ENCODE data around the gene IQCH. TPM values are rescaled to one million over a fixed set of nuclear protein-coding genes. Genes with fewer than 3 reads are reported as not detected.
A peak's percentile ranks its signal among the peaks of the same experiment; 100 is the strongest.
"Not testable (repeated sequence)": the region's sequence is repeated elsewhere in the genome, so short reads cannot be mapped to it uniquely, and the experiment has no call there.

Gene IQCH
- total RNA-seq, 1 experiment from 2014 or later, result 2.7 TPM

DNA sequence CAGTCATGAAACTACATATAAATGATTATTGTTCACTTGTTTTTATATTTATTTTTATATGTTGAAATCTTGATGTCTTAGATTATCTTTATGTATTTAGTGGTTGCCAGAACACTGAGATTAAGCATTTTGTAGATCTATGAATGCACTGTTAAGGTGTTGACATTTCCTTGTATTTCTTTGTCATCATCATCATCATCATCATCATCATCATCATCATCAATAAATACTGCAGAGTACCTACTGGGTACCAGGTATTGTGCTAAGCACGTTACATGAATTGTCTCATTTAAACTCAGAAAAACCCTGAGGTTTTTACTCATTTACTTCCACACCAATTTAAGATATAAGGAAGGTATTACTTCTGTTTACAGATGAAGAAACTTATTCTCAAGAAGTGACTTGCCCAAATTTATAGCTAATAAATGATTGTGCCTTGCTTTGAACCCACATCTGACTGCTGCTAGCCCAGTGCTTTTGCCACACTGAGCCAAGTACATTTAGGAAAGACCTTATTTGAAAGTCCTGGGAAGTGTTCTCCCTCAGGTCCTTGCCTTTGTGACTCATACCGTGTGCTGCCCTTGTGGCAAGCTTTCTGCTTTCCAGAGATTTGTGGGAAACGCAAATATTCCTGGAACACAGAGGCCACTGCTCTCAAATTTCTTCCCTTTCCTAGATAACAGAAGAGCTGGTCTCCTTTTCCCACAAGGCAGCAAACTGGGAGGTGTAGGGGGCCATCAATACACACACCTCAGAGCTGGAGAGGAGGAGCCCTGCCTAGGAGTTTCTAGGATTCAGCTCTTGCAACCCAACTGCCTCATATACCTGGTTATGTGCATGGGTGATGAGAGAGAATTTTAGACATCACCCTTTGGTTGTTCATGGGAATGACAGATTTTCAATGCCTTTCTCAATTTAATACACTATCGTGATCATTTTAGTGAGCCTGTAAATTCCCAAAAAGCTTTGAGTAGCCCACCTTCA is 150.9 kb downstream of the IQCH start:
- in situ Hi-C loops (cut with HindIII; ENCODE audit: low pct_unique_long_range_greater_than_20kb, low sequenced_read_pairs), result no loop called here
- no peak for DNase-seq (ENCODE audit: low read depth)

DNA sequence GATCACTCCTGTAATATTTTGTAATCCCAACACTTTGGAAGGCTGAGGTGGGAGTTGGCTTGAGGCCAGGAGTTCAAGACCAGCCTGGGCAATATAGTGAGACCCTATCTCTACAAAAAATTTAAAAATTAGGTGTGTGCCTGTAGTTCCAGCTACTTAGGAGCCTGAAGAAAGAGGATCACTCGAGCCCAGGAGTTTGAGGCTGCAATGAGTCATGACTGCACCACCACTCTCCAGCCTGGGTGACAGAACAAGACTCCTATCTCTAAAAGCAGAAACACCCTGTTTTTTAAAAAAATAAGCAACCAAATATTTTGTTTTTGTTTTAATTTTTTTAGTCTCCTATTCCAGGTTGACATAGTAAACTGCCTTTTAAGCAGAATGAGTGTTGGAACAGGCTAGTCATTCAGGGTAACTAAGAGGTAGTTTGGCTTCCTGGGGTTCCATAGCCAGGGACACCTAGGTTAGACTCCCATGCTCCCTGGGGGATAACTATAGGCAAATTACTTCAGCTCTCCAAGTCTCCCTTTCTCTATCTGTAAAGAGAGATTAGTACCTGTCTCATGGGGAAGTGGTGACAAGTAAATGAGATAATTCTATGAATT is 151.8 kb downstream of the IQCH start:
- in situ Hi-C loops (cut with HindIII; ENCODE audit: low pct_unique_long_range_greater_than_20kb, low sequenced_read_pairs), result no loop called here
- DNase-seq (ENCODE audit: low read depth), result no peak

DNA sequence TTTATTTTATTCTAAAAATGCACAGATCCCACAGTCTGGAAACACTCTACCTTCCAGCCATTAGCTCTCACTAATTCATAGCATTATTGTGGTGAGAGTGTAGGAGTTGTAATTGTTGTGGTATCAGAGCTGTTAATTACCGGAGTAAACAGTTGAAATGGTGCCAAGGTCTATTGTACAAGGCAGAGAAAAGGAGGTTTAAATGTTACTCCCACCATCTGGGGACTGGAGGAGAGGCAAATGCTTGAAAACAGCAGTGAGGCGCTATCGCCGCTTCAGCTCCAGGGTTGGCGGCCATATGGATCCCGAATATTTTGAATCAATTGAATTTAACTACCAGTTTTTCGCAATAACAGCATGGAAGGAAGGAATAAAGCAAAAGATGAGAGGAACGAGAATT is 153.2 kb downstream of the IQCH start:
- in situ Hi-C loops (cut with HindIII; ENCODE audit: low pct_unique_long_range_greater_than_20kb, low sequenced_read_pairs), result no loop called here

DNA sequence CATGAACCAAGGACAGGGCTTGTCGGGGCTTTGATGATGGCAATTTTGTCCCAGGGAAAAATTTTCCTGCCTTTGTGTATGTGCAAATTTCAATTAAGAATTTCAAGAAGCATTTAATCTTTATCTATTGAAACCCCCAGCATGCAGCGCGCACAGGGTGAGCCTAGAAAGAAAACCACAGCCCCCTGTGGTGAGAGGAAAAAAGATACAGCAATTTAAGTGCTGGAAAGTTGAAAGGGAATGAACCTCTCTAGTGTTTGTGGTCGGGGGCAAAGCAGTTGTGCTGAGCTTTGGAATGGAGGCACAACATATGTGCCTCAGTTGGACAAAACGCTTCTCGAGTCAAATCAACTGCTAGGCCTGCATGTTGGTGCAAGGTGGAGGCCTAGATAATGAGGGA is 154.6 kb downstream of the IQCH start:
- DNase-seq (ENCODE audit: low read depth), result no peak

More for the DNA sequence above, 153.2 kb downstream of the IQCH start:
- no peak for DNase-seq (ENCODE audit: low read depth)

DNA sequence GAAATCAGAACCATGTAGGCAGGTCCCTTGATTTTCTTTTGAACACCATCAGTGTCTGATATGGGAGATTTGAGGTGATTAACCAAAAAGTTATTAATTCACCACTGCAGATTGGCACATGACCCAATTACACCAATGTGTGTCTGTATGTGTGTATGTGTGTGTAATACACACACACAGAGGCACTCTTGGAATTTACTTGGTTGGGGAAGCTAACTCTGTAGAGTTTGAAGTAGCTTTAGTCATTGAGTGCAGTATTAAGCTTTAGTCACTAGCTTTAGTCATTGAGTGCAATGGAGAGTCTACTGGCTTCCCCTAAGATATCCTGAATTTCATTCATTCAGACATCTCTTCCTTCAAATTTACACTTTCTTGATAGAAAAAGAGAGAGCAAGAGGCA is 156.9 kb downstream of the IQCH start:
- DNase-seq (ENCODE audit: low read depth), result no peak
- in situ Hi-C loops (cut with HindIII; ENCODE audit: low pct_unique_long_range_greater_than_20kb, low sequenced_read_pairs), result no loop called here

More for the DNA sequence above, 154.6 kb downstream of the IQCH start:
- in situ Hi-C loops (cut with HindIII; ENCODE audit: low pct_unique_long_range_greater_than_20kb, low sequenced_read_pairs), result no loop called here

DNA sequence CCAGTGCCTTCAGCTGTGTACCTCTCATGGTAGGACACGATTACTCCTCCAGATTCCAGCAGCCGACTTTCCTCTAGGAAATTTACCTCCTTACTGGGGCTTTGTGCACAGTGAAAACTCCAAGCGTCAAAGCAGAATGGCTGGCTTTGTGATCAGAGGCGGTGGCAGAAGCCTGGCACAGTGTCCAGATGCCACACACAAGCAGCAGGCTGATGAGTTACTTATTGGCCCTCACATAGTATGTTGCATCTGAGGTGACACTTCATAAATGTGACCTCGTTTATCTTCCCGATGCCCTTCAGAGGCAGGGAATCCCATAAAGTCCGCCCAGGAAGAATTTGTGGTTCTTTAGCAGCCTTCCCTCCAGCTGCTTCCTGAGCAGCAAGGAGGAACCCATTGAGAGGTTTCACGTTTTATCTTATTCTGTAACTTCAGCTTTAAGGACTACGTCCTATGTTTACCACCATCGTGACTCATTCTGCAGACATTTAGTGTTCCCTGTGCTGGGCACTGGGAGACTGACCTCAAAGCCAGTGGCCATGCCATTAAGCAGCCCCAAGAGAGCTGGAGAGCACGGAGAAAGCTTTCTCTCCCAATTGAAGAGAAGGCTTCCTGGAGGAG is 159.3 kb downstream of the IQCH start:
- peak; percentile 76 for DNase-seq (ENCODE audit: low read depth)
- in situ Hi-C loops (cut with HindIII; ENCODE audit: low pct_unique_long_range_greater_than_20kb, low sequenced_read_pairs), result no loop called here

DNA sequence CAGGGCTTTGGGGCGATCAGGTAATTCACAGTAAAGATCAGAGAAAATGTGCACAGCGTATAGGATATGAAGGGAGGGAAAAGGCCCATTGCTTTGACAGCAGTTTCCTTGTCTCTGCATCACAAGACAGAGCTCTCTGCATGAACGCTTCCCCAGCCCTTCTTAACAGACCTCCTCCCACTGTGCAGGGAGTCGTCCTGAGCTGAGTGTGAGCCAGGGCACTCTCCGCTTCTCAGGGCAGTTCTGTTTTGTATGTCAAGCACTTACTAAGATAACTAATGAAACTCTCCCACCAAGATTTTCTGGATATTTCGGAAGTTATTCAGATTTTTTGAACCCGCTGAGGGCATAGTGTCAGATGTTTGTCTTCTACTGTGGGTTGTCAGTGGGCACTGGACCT is 160.6 kb downstream of the IQCH start:
- in situ Hi-C loops (cut with HindIII; ENCODE audit: low pct_unique_long_range_greater_than_20kb, low sequenced_read_pairs), result no loop called here
- DNase-seq (ENCODE audit: low read depth), result peak; percentile 45

DNA sequence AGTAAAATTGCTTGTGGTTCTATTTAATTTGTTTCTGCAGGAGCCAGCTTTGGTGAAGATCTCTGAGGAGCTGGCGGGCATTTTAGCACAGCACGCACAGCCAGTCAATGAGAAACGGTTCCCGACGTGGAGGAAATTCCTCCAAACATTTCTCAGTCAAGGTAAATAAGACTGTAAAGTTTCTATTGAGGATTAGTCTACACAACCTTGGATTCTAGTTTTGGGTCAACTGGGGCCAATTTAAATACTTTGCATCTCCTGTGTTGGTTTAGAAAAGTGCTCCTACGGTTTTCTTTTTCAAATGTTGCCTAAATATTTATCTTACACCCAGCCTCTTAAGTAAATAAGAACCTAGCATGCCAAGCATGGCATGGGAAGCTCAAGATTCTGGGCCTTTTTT is 162.3 kb downstream of the IQCH start:
- no peak for DNase-seq (ENCODE audit: low read depth)
- in situ Hi-C loops (cut with HindIII; ENCODE audit: low pct_unique_long_range_greater_than_20kb, low sequenced_read_pairs), result no loop called here

DNA sequence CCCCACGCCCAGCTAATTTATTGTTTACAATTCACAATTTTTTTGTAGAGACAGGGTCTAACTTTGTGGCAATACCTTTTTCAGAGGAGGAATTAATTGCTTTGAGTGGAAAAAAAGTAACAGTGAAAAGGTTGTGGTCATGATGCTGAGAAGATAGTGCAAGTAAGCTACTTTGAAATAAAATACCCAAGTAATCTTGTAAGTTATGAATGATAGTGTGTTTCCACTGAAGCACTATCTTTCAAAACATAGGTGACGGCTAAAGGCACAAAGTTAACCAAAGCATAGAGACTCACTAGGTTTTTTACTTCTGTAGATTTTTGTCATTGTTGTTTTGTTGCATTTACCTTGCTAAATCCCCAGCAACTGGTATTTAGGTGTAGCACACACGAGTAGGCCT is 165.1 kb downstream of the IQCH start:
- in situ Hi-C loops (cut with HindIII; ENCODE audit: low pct_unique_long_range_greater_than_20kb, low sequenced_read_pairs), result no loop called here
- no peak for DNase-seq (ENCODE audit: low read depth)

DNA sequence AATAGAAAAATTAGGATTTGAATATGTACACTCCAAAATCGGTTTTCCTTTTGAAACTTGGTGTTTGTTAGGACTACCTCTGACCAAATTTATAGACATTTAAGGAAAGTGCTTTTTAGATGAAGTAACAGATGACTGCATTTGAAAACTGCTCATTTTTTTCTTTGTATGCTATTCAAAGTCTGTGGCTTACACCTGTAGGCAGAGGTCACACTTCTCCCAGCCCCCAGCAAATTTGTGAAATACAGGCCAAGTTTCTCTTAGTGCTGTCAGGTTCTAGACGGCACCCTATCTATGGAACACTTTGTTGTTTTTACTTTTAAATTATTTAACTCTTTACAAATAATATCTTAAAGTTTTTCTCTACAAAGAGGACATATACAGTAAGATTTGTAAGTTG is 165.6 kb downstream of the IQCH start:
- in situ Hi-C loops (cut with HindIII; ENCODE audit: low pct_unique_long_range_greater_than_20kb, low sequenced_read_pairs), result no loop called here

DNA sequence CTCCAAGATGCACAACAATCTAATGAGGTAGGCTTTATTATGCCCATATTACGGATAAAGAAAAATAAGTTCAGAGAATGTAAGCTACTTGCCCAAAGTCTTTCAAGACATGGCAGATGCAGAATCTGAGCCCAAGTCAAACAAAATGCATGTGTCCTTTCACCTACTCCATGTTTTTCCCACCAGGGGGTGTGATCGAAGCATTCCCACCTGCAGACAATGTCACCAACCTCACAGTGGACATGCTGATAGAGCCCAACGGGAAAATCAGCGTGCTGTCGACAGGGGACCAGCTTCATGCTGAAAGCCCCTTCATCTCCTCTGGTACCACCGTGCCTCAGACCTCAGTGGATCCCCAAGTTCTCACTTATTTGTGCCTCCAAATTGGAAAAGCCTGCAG is 166.5 kb downstream of the IQCH start:
- in situ Hi-C loops (cut with HindIII; ENCODE audit: low pct_unique_long_range_greater_than_20kb, low sequenced_read_pairs), result no loop called here
- no peak for DNase-seq (ENCODE audit: low read depth)

More for the DNA sequence above, 165.6 kb downstream of the IQCH start:
- DNase-seq (ENCODE audit: low read depth), result no peak

DNA sequence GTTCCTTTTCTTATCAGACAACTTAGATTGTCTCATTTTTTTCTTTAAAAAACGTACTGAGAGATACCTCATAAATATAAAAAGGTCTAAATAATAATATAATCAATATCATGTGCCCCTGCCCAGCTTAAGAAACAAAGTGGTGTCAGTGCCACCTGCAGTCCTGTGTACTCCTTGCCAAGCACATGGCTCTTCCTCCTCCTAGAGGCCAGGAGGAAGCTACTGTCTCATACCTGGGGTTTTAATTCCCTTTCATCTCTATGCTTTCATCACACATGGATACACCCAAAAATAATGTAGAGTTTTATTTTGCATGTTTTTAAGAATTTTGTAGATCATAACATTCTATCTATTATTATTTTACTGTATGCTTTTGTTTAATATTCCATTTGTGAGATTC is 167.7 kb downstream of the IQCH start:
- DNase-seq (ENCODE audit: low read depth), result no peak
- in situ Hi-C loops (cut with HindIII; ENCODE audit: low pct_unique_long_range_greater_than_20kb, low sequenced_read_pairs), result no loop called here

DNA sequence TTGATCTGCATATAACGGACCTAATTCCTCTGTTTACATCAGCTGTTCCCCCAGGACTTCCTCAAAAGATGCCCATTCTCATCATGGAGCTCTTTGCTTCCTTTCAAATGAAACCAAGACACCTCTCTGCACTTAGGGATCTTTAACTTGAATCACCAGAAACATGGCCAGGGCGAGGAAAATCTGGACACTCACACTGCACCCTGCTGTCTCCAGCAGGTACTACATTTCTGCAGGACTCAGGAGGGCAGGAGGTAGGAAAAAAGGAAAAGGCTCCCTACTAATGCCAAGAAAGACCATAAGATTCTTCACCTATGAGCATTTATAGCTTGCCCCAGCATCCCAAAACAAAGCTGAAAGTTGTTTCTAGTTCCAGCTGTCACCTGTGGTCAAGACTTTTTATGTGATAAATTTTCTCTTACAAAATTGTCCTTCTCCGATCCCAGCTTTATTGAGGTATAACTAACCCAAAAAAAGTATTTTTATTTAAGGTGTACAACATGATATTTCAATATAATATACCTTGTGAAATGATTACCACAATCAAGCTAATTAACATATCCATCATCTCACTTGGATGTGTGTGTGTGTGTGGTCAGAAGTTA is 179.0 kb downstream of the IQCH start:
- in situ Hi-C loops (cut with HindIII; ENCODE audit: low pct_unique_long_range_greater_than_20kb, low sequenced_read_pairs), result no loop called here
- DNase-seq (ENCODE audit: low read depth), result peak; percentile 44

DNA sequence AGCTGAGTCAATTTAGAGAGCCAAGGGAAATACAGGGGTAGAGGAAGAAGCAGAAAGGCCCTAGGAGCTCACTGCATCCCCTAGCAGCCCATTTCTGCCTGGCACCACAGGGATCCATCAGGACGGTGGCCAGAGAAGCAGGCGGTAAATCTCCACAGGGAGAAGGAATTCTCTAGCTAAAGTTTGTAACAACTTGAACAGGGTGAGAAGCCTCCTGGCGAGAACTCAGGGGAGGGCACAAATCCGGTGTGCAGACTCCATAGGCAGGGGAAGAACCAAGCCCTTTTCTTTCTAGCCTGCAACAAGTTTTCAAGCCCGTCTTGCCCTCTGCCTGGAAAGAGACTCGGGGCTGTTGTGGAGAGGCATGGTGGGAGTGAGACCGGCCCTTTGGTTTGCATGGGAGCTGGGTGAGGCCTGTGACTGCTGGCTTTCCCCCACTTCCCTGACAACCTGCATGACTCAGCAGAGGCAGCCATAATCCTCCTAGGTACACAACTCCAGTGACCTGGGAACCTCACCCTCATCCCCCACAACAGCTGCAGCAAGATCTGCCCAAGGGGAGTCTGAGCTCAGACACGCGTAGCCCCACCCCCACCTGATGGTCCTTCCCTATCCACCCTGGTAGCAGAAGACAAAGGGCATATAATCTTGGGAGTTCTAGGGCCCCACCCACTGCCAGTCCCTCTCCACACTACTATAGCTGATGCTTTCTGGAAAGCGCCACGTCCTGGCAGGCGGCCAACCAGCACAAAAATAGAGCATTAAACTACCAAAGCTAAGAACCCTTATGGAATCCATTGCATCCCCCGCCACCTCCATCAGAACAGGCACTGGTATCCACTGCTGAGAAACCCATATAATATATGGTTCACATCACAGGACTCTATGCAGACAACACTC is 182.0 kb downstream of the IQCH start:
- in situ Hi-C loops (cut with HindIII; ENCODE audit: low pct_unique_long_range_greater_than_20kb, low sequenced_read_pairs); DNase-seq (ENCODE audit: low read depth): not testable (repeated sequence)

DNA sequence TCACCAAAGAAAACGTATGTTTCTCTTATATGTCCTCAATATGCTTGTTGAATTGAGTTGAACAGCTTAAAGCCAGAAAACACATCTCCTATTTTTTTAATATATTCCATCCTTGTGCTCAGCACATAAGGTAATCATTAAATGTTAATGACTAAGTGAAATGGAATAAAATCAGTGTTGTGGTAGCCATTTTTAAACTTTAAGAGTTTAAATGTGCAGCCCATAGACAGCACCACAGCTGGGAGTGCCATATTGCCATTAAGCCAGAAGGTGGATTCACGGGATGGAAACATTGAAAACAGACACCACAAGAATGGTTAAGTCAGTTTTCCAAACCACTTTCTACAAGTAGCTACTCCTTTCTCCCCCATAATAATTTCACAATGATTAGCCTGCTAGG is 189.5 kb downstream of the IQCH start:
- in situ Hi-C loops (cut with HindIII; ENCODE audit: low pct_unique_long_range_greater_than_20kb, low sequenced_read_pairs), result no loop called here
- DNase-seq (ENCODE audit: low read depth), result no peak

DNA sequence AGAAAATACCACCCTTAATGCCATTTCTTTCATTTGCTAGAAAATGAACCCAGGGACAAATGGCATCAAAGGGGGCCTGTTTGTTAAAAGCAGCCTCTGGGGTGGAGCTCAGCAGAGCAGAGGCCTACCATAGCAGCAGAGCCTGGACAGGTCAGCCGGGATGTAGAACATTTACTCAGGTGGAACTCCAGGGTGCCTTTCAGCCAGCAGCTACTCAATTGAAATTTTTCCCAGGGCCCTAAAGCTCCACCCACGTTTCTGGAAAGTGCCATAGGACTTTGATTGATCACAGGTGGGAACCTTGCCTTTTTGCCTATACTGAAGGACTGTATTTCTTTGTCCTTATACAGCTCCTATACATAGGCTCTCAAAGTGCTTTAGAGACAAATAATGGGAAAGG is 191.9 kb downstream of the IQCH start:
- in situ Hi-C loops (cut with HindIII; ENCODE audit: low pct_unique_long_range_greater_than_20kb, low sequenced_read_pairs), result no loop called here
- DNase-seq (ENCODE audit: low read depth), result no peak

DNA sequence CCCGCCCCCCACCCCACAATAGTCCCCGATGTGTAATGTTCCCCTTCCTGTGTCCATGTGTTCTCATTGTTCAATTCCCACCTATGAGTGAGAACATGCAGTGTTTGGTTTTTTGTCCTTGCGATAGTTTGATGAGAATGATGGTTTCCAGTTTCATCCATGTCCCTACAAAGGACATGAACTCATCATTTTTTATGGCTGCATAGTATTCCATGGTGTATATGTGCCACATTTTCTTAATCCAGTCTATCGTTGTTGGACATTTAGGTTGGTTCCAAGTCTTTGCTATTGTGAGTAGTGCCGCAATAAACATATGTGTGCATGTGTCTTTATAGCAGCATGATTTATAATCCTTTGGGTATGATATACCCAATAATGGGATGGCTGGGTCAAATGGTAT is 193.8 kb downstream of the IQCH start:
- in situ Hi-C loops (cut with HindIII; ENCODE audit: low pct_unique_long_range_greater_than_20kb, low sequenced_read_pairs); DNase-seq (ENCODE audit: low read depth): not testable (repeated sequence)

DNA sequence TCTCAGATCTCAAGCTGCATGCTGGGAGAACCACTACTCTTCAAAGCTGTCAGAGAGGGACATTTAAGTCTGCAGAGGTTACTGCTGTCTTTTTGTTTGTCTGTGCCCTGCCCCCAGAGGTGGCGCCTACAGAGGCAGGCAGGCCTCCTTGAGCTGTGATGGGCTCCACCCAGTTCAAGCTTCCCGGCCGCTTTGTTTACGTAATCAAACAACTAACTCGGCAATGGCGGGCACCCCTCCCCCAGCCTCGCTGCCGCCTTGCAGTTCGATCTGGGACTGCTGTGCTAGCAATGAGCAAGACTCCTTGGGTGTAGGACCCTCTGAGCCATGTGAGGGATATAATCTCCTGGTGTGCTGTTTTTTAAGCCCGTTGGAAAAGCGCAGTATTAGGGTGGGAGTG is 199.1 kb downstream of the IQCH start:
- DNase-seq (ENCODE audit: low read depth); in situ Hi-C loops (cut with HindIII; ENCODE audit: low pct_unique_long_range_greater_than_20kb, low sequenced_read_pairs): not testable (repeated sequence)
